Activated CD4-positive, alpha-beta T cell treated with anti-CD3 and anti-CD28 coated beads for 36 hours (primary cell): Measurements from ENCODE around the gene STOX2. TPM values are rescaled to one million over a fixed set of nuclear protein-coding genes. Genes with fewer than 3 reads are reported as not detected.

Experiments
- ATAC-seq: fragments of 200-7000 bp; cut with Tn5 transposase; one replicate; pipeline ENCODE4 v1.10.0; 2021; ENCODE audit warnings: mild to moderate bottlenecking, moderate library complexity
- CTCF ChIA-PET: fragments of 350-600 bp; sonication (Branson Sonifier 250); formaldehyde crosslinking; loops from one replicate; lab custom pipeline; 2021; ENCODE audit warnings: antibody characterized with exemption; lab: Charles Lee
- POLR2A ChIA-PET: fragments of 350-600 bp; sonication (Branson Sonifier 250); formaldehyde crosslinking; loops from one replicate; lab custom pipeline; 2021; ENCODE audit warnings: antibody characterized with exemption, inconsistent platforms; lab: Charles Lee
- DNase-seq: peaks from one replicate; pipeline ENCODE4 v3.0.0-alpha.2; 2020
- H3K27ac Mint-ChIP-seq: one replicate; pipeline ENCODE4 v1.8.0; 2021; ENCODE audit warnings: mixed read lengths
- H3K27me3 Mint-ChIP-seq: one replicate; pipeline ENCODE4 v1.8.0; 2021; ENCODE audit warnings: mixed read lengths
- H3K36me3 Mint-ChIP-seq: one replicate; pipeline ENCODE4 v1.8.0; 2021; ENCODE audit warnings: low read depth, mixed read lengths
- H3K4me1 Mint-ChIP-seq: one replicate; pipeline ENCODE4 v1.8.0; 2021; ENCODE audit warnings: mixed read lengths
- H3K4me3 Mint-ChIP-seq: one replicate; pipeline ENCODE4 v1.8.0; 2021; ENCODE audit warnings: mild to moderate bottlenecking, moderate library complexity, mixed read lengths
- H3K9me3 Mint-ChIP-seq: one replicate; pipeline ENCODE4 v1.8.0; 2021; ENCODE audit warnings: low read depth, mixed read lengths
- intact Hi-C, 2 experiments: fragments of 100-400 bp; cut with DNase I in 1 of 2; cut with micrococcal nuclease in 1 of 2; formaldehyde crosslinking; loops; one replicate each; pipeline versions ENCODE4 v1.14.2 to v1.15.1; 2022 to 2024; cut with DNase I, micrococcal nuclease
- total RNA-seq, 2 experiments: library from RNA; stranded (reverse); gene quantifications; one replicate each; pipeline ENCODE4 v1.2.3, GENCODE V29; 2021

Gene STOX2
- total RNA-seq, 2 experiments from 2014 or later: not detected

DNA sequence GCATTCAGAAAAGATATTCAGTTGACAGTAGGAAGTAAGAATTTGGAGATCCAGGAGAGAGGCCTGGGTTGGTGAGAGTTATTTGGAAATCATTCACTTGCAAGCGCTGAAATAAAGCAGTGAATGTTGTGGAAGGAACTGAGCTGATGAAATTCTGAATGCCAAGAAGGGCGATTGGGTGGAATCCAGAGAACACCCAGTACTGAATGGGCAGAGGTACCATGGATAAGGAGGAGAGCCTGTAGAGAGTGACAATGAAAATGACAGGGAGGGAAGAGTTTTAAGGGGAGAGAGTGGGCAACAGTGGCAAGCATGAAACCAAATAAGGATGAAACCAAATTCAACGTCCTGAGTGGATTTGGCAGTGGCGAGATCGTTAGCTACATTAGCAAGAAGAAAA lies 6.7 kb upstream of the STOX2 start:
- H3K27me3 Mint-ChIP-seq: peaks cover 22% of the 10 kb centered on the region
- H3K4me1 Mint-ChIP-seq: no peaks in the 10 kb centered on the region
- ChIA-PET POLR2A (no interaction called here), CTCF (no interaction called here)
- ATAC-seq: no peak
- no peak for DNase-seq
- H3K36me3 Mint-ChIP-seq: no peaks in the 10 kb centered on the region
- H3K27ac Mint-ChIP-seq: no peak overlapping the region
- no peak overlapping the region for H3K4me3 Mint-ChIP-seq
- peaks cover 2% of the 10 kb centered on the region for H3K9me3 Mint-ChIP-seq
- intact Hi-C loops: no loop called here

DNA sequence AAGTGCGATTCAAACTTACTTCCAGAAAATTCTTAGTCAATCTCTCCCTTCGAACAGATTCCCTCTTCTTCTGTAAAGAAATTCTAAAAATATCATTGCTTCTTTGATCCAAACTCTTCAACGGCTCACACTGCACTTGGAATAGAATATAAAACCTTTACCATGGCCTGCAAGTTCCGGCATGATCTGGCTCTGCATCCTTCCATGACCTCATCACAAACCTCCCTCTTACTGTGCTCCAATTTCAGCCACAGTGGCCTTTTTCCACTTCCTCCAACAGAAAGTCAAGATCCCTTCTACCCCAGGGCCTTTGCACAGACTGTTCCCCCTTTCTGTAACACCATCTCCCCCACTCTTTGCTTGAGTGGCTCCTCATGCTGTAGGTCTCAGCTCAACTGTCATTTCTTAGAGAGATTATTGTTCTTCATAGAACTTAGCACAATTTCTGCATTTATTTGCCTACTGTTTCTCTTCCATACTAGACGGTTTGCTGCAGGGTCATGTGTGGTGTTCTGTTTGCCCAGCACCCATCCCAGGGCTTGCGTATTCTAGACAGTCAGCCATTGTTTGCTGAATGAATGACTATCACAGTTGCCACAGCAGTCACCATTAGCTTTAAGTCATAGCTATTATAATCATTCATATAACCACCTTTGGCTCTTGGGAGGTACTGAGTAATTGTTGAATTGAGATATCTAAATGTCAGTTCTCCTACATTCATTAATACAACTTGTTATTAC lies 1.9 kb upstream of the STOX2 start:
- no peak for DNase-seq
- intact Hi-C loops: no loop called here
- no peak overlapping the region for H3K27ac Mint-ChIP-seq
- ChIA-PET CTCF (no interaction called here), POLR2A (no interaction called here)
- H3K27me3 Mint-ChIP-seq: peaks cover 37% of the 10 kb centered on the region
- no peaks in the 10 kb centered on the region for H3K36me3 Mint-ChIP-seq
- H3K4me3 Mint-ChIP-seq: no peak overlapping the region
- H3K9me3 Mint-ChIP-seq: peaks cover 2% of the 10 kb centered on the region
- no peak for ATAC-seq
- H3K4me1 Mint-ChIP-seq: peaks cover 2% of the 10 kb centered on the region

DNA sequence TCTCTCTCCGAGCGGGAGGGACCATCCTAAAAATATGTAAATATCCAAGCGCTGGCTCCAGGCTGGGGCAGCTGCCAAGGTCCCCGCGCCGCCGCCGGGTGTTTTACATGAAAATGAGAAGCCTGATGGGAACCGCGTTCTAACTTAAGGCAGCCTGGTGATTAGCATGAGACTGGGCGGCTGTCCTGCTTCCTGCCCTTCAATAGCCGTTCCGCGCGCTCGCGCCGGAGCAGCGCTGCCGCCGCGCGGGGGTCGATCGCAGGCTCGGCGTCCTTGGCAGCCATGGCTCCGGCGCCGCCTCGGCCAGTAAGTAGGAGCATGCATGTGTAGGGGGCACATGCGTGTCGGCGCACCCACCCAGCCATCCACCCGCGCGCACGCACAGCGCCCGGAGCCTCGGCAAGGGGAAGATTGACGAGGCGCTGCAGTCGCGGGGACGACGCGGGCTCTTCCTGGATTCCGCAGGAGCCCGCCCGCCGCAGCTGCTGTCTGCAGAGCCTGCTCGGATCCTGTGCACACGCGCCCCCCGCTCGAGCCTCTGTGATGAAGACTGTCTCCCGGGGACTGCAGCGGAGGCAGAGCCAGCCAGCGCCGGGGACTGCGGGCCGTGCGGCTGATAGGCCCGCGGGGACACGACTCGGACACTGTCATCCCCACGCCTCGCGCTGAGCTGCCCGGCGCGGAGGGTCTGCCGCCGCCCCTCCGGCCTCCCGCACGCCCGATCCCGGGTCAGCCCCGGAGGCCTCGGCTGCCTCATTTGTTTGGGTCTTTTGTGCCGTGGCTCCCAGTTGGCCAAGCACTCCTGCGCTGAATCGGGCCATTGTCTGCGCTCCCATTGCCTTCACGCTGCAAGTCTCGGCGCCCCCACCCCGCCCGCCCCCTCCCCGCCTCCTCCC lies 734 bp downstream of the STOX2 start:
- peaks cover 2% of the 10 kb centered on the region for H3K4me1 Mint-ChIP-seq
- H3K9me3 Mint-ChIP-seq: peaks cover 2% of the 10 kb centered on the region
- H3K27me3 Mint-ChIP-seq: peaks cover 56% of the 10 kb centered on the region
- DNase-seq: peak; percentile 28
- no peaks in the 10 kb centered on the region for H3K36me3 Mint-ChIP-seq
- ChIA-PET CTCF (no interaction called here), POLR2A (no interaction called here)
- peak; percentile 30 for ATAC-seq
- H3K4me3 Mint-ChIP-seq: peak overlapping the region; percentile 32
- no peak overlapping the region for H3K27ac Mint-ChIP-seq
- intact Hi-C loops: loop anchor here in 1 of 2 experiments (5.0 kb wide), 1 partner anchor 1111 kb away; the partner anchor contains the start of gene HELT

DNA sequence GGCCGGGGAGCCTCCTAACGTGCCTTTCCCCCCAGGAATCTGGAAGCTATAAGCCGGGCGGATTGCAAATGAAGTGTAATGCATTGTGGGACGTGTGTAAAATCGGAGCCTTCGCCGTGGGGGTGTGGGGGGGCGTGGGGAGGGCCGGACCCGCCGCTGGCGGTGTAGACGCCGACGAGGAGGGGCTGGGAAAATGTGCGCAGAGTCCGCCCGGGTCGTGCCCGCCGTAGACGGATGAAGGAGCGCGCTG lies 1.3 kb downstream of the STOX2 start:
- POLR2A ChIA-PET: no interaction called here
- intact Hi-C loops: loop anchor here in 1 of 2 experiments (5.0 kb wide), 1 partner anchor 1111 kb away; the partner anchor contains the start of gene HELT
- ATAC-seq (no peak), DNase-seq (no peak)
- no peaks in the 10 kb centered on the region for H3K36me3 Mint-ChIP-seq
- CTCF ChIA-PET: no interaction called here
- peaks cover 54% of the 10 kb centered on the region for H3K27me3 Mint-ChIP-seq
- H3K9me3 Mint-ChIP-seq: no peaks in the 10 kb centered on the region
- no peak overlapping the region for H3K4me3 Mint-ChIP-seq
- H3K4me1 Mint-ChIP-seq: peaks cover 2% of the 10 kb centered on the region
- H3K27ac Mint-ChIP-seq: no peak overlapping the region

DNA sequence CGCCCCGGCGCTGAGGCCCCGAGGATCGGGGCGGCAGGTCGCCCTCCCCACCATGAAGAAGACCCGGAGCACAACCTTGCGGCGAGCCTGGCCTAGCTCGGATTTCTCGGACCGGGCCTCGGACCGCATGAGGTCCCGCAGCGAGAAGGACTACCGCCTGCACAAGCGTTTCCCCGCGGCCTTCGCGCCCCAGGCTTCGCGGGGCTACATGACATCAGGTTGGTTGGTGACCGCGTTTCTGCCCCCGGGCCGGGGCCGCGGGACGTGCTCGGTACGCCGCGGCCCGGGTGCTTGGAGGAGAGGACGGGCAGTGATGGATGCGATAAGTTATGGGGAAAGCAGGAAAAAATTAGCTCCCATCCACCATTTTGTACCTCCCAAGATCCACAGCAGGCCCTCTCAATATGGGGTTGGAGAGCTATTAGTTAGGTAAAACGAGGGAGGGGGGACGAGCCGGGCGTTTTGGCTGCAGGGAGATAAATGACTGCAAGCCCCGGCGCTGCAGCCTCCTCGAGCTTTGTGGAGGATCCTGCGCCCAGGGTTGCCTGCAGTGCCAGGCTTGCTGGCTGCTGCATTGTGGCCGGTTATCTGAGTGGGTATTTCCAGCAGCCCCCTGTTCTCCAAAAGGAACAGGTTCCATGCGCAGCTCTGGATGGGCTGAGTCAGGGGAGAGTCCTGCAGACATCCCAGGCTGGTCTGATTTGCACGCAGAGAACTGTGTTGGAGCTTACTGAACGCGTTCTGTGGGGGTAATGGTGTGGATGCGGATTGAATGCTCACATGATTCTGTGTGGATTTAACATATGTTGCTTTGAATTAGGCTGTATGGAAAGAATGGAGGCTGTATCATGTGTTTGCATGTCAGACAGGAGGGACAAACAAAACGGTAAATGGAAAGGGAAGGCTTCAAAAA lies 1.9 kb downstream of the STOX2 start:
- Mint-ChIP-seq H3K4me1 (peaks cover 2% of the 10 kb centered on the region), H3K27ac (no peak overlapping the region), H3K27me3 (peaks cover 54% of the 10 kb centered on the region), H3K9me3 (no peaks in the 10 kb centered on the region), H3K4me3 (no peak overlapping the region), H3K36me3 (no peaks in the 10 kb centered on the region)
- POLR2A ChIA-PET: no interaction called here
- DNase-seq: peak; percentile 20
- no peak for ATAC-seq
- intact Hi-C loops: loop anchor here in 1 of 2 experiments (5.0 kb wide), 1 partner anchor 1110 kb away; the partner anchor contains the start of gene HELT
- CTCF ChIA-PET: interaction anchor here (1.1 kb wide), 1 partner anchor 8 kb away, joined by 3 read pairs; no protein-coding TSS in a partner anchor

DNA sequence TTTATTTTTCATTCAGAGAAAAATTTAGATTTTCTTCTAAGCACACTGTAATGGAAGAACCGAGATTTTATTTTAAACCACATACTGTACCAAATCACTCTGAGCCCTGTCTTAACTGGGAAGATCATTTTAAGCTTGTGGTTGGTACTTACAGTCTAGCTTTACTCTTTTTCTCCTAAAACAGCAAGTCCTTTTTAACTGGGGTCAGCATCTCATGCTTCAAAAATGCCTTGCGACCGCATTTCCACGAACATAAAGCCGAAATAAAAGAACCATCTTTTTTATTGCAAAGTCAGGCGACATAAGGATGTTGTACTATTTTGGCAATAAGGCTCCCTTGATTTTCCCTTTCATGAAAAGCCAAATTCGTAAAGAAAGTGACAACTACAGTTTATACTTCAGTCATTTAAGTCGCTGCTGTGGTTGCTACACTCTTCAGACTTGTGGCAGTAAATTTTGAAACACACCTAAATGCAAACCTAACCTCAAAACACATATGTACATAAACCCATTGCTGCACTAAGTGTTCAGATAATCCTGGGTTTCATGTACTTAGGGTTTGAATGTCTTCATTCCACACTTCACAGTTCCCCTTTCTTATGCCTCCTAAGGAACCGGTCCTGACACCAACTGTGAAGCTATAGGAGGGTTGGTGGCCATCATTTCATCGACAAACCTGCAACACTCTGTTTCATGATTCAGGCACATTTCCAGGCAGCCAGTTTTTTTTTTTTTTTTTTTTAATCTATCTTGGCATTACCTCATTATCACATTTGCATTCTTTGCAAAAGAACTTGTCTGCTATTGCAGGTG lies 3.0 kb downstream of the STOX2 start:
- Mint-ChIP-seq H3K4me1 (peaks cover 2% of the 10 kb centered on the region), H3K27me3 (peaks cover 46% of the 10 kb centered on the region), H3K9me3 (no peaks in the 10 kb centered on the region), H3K27ac (no peak overlapping the region), H3K4me3 (no peak overlapping the region), H3K36me3 (no peaks in the 10 kb centered on the region)
- ChIA-PET CTCF (interaction anchor here (1.1 kb wide), 1 partner anchor 9 kb away, joined by 3 read pairs; no protein-coding TSS in a partner anchor), POLR2A (no interaction called here)
- no peak for ATAC-seq
- no peak for DNase-seq
- intact Hi-C loops: loop anchor here in 1 of 2 experiments (5.0 kb wide), 1 partner anchor 1109 kb away; the partner anchor contains the start of gene HELT

DNA sequence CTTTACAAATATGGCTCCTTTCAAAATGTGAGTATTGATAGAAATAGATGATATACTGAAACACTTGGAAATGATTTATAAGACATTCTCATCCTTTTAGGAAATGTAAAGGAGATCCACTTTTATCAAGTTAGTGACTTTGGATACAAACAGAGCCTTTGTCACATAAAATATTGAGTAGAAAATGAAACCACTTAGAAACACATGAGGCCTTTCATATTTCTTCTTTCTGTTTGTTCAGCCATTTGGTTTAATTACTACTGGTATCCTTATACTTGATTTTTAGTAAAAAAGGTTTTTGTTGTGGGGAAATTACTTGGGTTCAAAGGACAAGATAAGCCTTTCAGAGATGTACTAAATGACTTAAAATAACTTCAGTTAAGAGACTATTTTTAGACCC lies 4.1 kb downstream of the STOX2 start:
- Mint-ChIP-seq H3K4me1 (peaks cover 2% of the 10 kb centered on the region), H3K27ac (no peak overlapping the region), H3K4me3 (no peak overlapping the region), H3K36me3 (no peaks in the 10 kb centered on the region), H3K27me3 (peaks cover 39% of the 10 kb centered on the region), H3K9me3 (no peaks in the 10 kb centered on the region)
- DNase-seq (no peak), ATAC-seq (no peak)
- CTCF ChIA-PET: no interaction called here
- POLR2A ChIA-PET: no interaction called here
- intact Hi-C loops: loop anchor here in 1 of 2 experiments (5.0 kb wide), 1 partner anchor 1108 kb away; the partner anchor contains the start of gene HELT

DNA sequence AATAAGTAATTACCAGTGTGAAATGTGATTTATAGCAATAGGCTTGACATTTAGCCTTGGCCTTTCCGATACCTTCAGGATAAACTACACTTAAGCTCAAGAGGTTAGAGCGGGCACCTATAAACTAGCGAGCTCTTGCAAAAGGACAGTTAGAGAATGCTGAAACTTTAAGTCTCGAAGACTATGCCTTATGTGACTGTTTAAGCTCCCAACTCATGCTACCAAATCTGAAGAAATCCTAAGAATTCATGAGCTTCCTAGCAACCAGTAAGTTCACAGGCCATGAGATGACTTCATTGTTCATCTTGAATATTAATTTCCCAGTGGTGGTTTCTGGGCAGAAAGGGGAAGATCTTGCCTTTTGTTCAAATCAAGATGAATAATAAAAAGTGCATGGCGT lies 4.7 kb downstream of the STOX2 start:
- DNase-seq (no peak), ATAC-seq (no peak)
- POLR2A ChIA-PET: no interaction called here
- intact Hi-C loops: loop anchor here in 1 of 2 experiments (5.0 kb wide), 1 partner anchor 1108 kb away; the partner anchor contains the start of gene HELT
- no peaks in the 10 kb centered on the region for H3K9me3 Mint-ChIP-seq
- H3K4me1 Mint-ChIP-seq: peaks cover 2% of the 10 kb centered on the region
- H3K27me3 Mint-ChIP-seq: peaks cover 35% of the 10 kb centered on the region
- no peaks in the 10 kb centered on the region for H3K36me3 Mint-ChIP-seq
- no peak overlapping the region for H3K4me3 Mint-ChIP-seq
- no peak overlapping the region for H3K27ac Mint-ChIP-seq
- CTCF ChIA-PET: interaction anchor here (0.7 kb wide), 1 partner anchor 223 kb away, joined by 3 read pairs; no protein-coding TSS in a partner anchor

DNA sequence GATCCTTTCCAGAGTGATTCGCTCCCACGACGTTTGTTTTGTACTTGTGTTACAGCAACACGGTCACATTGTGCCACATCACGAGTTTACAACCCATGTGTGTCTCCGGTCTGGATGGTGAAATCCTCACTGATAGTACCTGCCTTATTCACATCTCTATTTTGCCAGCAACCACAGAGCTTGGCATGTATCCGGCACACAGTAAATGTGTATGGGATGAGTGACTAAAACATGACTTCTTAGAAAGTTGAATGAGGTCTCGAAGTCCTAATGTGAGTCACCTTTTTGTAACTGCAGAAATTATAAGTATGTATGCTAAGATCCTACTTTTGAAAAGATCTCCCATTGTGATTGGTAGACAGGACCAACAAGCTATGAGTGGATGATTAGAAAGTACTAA lies 7.5 kb downstream of the STOX2 start:
- DNase-seq (no peak), ATAC-seq (no peak)
- peaks cover 27% of the 10 kb centered on the region for H3K27me3 Mint-ChIP-seq
- no peaks in the 10 kb centered on the region for H3K9me3 Mint-ChIP-seq
- no peak overlapping the region for H3K27ac Mint-ChIP-seq
- CTCF ChIA-PET: no interaction called here
- no peaks in the 10 kb centered on the region for H3K4me1 Mint-ChIP-seq
- POLR2A ChIA-PET: no interaction called here
- H3K36me3 Mint-ChIP-seq: no peaks in the 10 kb centered on the region
- intact Hi-C loops: no loop called here
- no peak overlapping the region for H3K4me3 Mint-ChIP-seq

DNA sequence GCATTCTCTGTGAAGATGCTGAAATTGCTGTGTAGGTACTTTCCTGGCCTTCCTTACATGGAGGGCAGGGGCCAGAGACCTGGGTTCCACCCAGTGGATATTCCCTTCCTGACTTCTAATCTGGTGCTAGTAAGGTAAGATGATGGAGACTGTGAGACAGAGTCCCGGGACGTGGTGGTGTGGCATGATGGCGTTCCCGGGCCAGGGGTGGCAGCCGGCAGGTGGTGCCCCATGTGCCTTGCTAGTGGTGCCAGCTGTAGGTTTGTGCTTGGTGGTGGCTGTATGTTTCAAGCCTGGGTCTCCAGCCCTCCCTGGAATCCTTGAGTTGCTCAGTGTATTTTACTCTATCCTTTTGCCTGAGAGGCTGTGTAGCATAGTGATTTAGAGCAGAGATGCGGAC lies 10.9 kb downstream of the STOX2 start:
- no peaks in the 10 kb centered on the region for H3K36me3 Mint-ChIP-seq
- H3K9me3 Mint-ChIP-seq: no peaks in the 10 kb centered on the region
- no peaks in the 10 kb centered on the region for H3K4me1 Mint-ChIP-seq
- POLR2A ChIA-PET: no interaction called here
- no peak overlapping the region for H3K27ac Mint-ChIP-seq
- no peak overlapping the region for H3K4me3 Mint-ChIP-seq
- ATAC-seq: no peak
- no peak for DNase-seq
- intact Hi-C loops: no loop called here
- CTCF ChIA-PET: interaction anchor here (0.7 kb wide), 1 partner anchor 132 kb away, joined by 3 read pairs; no protein-coding TSS in a partner anchor
- peaks cover 4% of the 10 kb centered on the region for H3K27me3 Mint-ChIP-seq
